ENCODE measurements around the gene OR10A3. TPM values are rescaled to one million over a fixed set of nuclear protein-coding genes. Genes with fewer than 3 reads are reported as not detected.

The OR10A3 gene
- total and polyA plus RNA-seq, 2 of the 8 experiments (the other 6 are each of a cell fraction or from before 2014, with no cell fraction given), result not detected

GRCh38 chr11:7969756-7970646 lies 28.5 kb upstream of the OR10A3 start (continued):
- no peak for TF ChIP-seq PHF8 (conservative IDR thresholded peaks at IDR 0.05; ENCODE audit: low read depth, low read length)
- TF ChIP-seq CREB1 (IDR thresholded peaks at IDR 0.05), result no peak
- no peak for TF ChIP-seq GABPA (IDR thresholded peaks at IDR 0.05; ENCODE audit: borderline replicate concordance, insufficient read depth, low read length)
- no peak for TF ChIP-seq CHD2 (IDR thresholded peaks at IDR 0.05; ENCODE audit: low read length)
- TF ChIP-seq KDM5A (IDR thresholded peaks at IDR 0.05; ENCODE audit: low read length), result no peak
- no peak for TF ChIP-seq USF2 (IDR thresholded peaks at IDR 0.05; ENCODE audit: low read length)
- no peak for TF ChIP-seq NRF1 (IDR thresholded peaks at IDR 0.05; ENCODE audit: low read depth, low read length)

Data from H1 (cell line).